Activated T-cell treated with anti-CD3 and anti-CD28 coated beads, Interleukin-2, amount 50 U/mL, for 1 hour (primary cell): ENCODE measurements around the gene CD79B.

Experiments used
- DNase-seq: peaks from one replicate; pipeline ENCODE4 v3.0.0-alpha.2; 2020

Gene CD79B

GRCh38 chr17:63931981-63932561, at the start of gene CD79B:
Gene CD79B, minus strand, starts transcription at chr17:63932331. Its CDS starts 70 bp downstream, at chr17:63932261.
- DNase-seq: peak; percentile 47

- DNase-seq: no peak
Observed at GRCh38 chr17:63978272-63979200, 46.4 kb upstream of the CD79B start.

GRCh38 chr17:63976702-63977101, 44.6 kb upstream of the CD79B start:
- no peak for DNase-seq

- no peak for DNase-seq
Observed at GRCh38 chr17:63975541-63976092, 43.5 kb upstream of the CD79B start.

- no peak for DNase-seq
Observed at GRCh38 chr17:63974594-63975192, 42.6 kb upstream of the CD79B start.

- no peak for DNase-seq
Observed at GRCh38 chr17:63973930-63974593, 41.9 kb upstream of the CD79B start.

- DNase-seq: no peak
Observed at GRCh38 chr17:63973247-63973646, 41.1 kb upstream of the CD79B start.

GRCh38 chr17:63972796-63973195, 40.7 kb upstream of the CD79B start, which contains the start of gene SCN4A:
Gene SCN4A, minus strand, starts transcription at chr17:63972918. Its CDS starts 77 bp downstream, at chr17:63972841.
- DNase-seq: no peak

GRCh38 chr17:63969278-63969677, 37.1 kb upstream of the CD79B start:
- DNase-seq: no peak

- no peak for DNase-seq
Observed at GRCh38 chr17:63967953-63968352, 35.8 kb upstream of the CD79B start.

- DNase-seq: no peak
Observed at GRCh38 chr17:63966646-63967264, 34.6 kb upstream of the CD79B start.

GRCh38 chr17:63963123-63963522, 31.0 kb upstream of the CD79B start:
- no peak for DNase-seq

GRCh38 chr17:63962298-63962744, 30.2 kb upstream of the CD79B start:
- no peak for DNase-seq

- no peak for DNase-seq
Observed at GRCh38 chr17:63961355-63962212, 29.5 kb upstream of the CD79B start.

GRCh38 chr17:63960430-63960829, 28.3 kb upstream of the CD79B start:
- DNase-seq: no peak

- DNase-seq: no peak
Observed at GRCh38 chr17:63960006-63960405, 27.9 kb upstream of the CD79B start.

- DNase-seq: no peak
Observed at GRCh38 chr17:63956296-63956920, 24.3 kb upstream of the CD79B start.

- DNase-seq: no peak
Observed at GRCh38 chr17:63955791-63956190, 23.7 kb upstream of the CD79B start.

- DNase-seq: no peak
Observed at GRCh38 chr17:63955232-63955631, 23.1 kb upstream of the CD79B start.

- peak; percentile 37 for DNase-seq
Observed at GRCh38 chr17:63954402-63955063, 22.4 kb upstream of the CD79B start.
